Neural progenitor cell (in vitro differentiated cells): Measurements from ENCODE around the gene TRPM1.

Experiments used
- CTCF ChIP-seq: fragments of 200-600 bp; sonication (generic); IDR thresholded peaks from 2 replicates; pipeline ENCODE4 v1.5.1; 2017; ENCODE audit warnings: antibody characterized with exemption, mild to moderate bottlenecking
- EZH2 ChIP-seq: fragments of 200-600 bp; sonication (generic); IDR thresholded peaks from 2 replicates; pipeline ENCODE4 v1.6.1; 2017; ENCODE audit warnings: antibody characterized with exemption, mild to moderate bottlenecking, moderate library complexity
- EZH2phosphoT487 ChIP-seq: fragments of 200-600 bp; sonication (generic); IDR thresholded peaks from 2 replicates; pipeline ENCODE4 v1.6.1; 2017; ENCODE audit warnings: antibody characterized with exemption

- no peak for TF ChIP-seq CTCF
- no peak for TF ChIP-seq EZH2
- no peak for TF ChIP-seq EZH2phosphoT487
Measured at GRCh38 chr15:31021067-31021665, 80.4 kb downstream of the TRPM1 start.
